Testis (tissue), 2 donors: ENCODE results near the gene C11orf21.

ENCODE experiments used
- POLR2A ChIP-seq: fragments of 450-650 bp; IDR thresholded peaks from one replicate; pipeline ENCODE4 v1.6.1; 2017; ENCODE audit warnings: antibody characterized with exemption, mild to moderate bottlenecking, moderate library complexity
- TF ChIP-seq, protein P1 (sequence below), 3 experiments: fragments of 450-650 bp in 2 of 3; fragments of 200-600 bp in 1 of 3; sonication (generic) in 1 of 3; IDR thresholded peaks; one replicate each; pipeline ENCODE4 v1.5.1; 2016 to 2019; ENCODE audit warnings: antibody characterized with exemption in 3 of 3, mild to moderate bottlenecking in 2 of 3, moderate library complexity in 1 of 3

DNA sequence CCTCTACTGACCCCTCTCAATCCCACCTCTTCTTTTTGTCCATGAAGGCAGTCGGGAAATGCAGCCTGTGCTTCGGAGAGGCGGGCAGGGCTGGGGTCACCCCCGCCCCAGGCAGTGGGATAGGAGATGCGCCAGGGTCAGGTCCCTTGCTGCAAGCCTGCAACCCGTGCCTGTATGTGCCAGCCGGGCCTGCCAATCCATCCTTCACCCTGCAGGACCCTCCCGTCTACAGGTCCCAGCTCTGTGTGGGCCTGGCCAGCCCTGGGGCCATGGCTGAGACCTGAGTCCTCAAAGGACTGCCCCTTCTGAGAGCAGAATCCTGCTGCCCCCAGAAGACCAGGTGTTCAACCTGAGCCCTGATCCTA, 42.3 kb downstream of the C11orf21 start:
- TF ChIP-seq, protein P1, sequence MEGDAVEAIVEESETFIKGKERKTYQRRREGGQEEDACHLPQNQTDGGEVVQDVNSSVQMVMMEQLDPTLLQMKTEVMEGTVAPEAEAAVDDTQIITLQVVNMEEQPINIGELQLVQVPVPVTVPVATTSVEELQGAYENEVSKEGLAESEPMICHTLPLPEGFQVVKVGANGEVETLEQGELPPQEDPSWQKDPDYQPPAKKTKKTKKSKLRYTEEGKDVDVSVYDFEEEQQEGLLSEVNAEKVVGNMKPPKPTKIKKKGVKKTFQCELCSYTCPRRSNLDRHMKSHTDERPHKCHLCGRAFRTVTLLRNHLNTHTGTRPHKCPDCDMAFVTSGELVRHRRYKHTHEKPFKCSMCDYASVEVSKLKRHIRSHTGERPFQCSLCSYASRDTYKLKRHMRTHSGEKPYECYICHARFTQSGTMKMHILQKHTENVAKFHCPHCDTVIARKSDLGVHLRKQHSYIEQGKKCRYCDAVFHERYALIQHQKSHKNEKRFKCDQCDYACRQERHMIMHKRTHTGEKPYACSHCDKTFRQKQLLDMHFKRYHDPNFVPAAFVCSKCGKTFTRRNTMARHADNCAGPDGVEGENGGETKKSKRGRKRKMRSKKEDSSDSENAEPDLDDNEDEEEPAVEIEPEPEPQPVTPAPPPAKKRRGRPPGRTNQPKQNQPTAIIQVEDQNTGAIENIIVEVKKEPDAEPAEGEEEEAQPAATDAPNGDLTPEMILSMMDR (IDR thresholded peaks at IDR 0.05): no peak
- TF ChIP-seq POLR2A: no peak
